ENCODE results near the gene HSD3B1.

- TF ChIP-seq EZH2 (IDR thresholded peaks at IDR 0.05) (no peak), POLR2AphosphoS5 (IDR thresholded peaks at IDR 0.05; ENCODE audit: borderline replicate concordance, low read depth, low read length) (no peak)
Measured at GRCh38 chr1:119492763-119493162, 14.2 kb upstream of the HSD3B1 start.
